Fibroblast of villous mesenchyme (primary cell): Measurements from ENCODE around the gene DENND2D. TPM values are rescaled to one million over a fixed set of nuclear protein-coding genes. Genes with fewer than 3 reads are reported as not detected.

Source experiments
- DNase-seq: peaks from one replicate; pipeline ENCODE4 v3.0.0-alpha.2; 2010; ENCODE audit warnings: low read depth
- H3K4me3 ChIP-seq: 2 replicates; pipeline ENCODE4 v1.5.1; 2011; ENCODE audit warnings: low read depth, mild to moderate bottlenecking, low read length
- total RNA-seq: library from RNA; depleted of rRNA; stranded (reverse); fragments of >200 nt; gene quantifications from 2 replicates; pipeline ENCODE4 v1.2.3, GENCODE V29; 2012
- TF ChIP-seq, protein P1 (sequence below): IDR thresholded peaks from 2 replicates; pipeline ENCODE4 v1.5.1; 2012; ENCODE audit warnings: low read depth, mild to moderate bottlenecking, low read length; ENCODE audit not compliant: insufficient read depth

The DENND2D gene
- total RNA-seq, 1 donor, result 4.3 TPM

DNA sequence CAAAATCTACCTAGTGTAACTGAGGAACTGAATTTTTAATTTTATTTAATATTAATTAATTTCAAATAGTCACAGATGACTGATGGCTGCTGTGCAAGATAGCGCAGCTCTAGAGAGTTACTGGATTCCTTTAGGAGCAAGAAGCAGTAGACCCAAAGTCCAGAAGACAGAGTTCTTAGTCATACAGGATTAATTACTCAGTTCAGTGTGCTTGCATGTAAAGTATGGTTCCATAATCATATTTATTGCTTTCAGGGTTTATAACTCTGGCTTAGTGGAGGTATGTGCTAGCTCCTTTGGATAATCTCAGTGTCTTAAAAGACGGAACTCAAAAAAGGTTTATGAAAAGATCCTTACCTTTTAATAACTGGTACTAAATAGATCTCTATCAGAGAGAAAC lies 43.0 kb downstream of the DENND2D start:
- DNase-seq, result peak; percentile 14
- no peak overlapping the region for H3K4me3 ChIP-seq
- TF ChIP-seq, protein P1, sequence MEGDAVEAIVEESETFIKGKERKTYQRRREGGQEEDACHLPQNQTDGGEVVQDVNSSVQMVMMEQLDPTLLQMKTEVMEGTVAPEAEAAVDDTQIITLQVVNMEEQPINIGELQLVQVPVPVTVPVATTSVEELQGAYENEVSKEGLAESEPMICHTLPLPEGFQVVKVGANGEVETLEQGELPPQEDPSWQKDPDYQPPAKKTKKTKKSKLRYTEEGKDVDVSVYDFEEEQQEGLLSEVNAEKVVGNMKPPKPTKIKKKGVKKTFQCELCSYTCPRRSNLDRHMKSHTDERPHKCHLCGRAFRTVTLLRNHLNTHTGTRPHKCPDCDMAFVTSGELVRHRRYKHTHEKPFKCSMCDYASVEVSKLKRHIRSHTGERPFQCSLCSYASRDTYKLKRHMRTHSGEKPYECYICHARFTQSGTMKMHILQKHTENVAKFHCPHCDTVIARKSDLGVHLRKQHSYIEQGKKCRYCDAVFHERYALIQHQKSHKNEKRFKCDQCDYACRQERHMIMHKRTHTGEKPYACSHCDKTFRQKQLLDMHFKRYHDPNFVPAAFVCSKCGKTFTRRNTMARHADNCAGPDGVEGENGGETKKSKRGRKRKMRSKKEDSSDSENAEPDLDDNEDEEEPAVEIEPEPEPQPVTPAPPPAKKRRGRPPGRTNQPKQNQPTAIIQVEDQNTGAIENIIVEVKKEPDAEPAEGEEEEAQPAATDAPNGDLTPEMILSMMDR, result no peak

- peak; percentile 21 for DNase-seq
- H3K4me3 ChIP-seq, result no peak overlapping the region
- TF ChIP-seq, protein P1, result no peak
Measured at GRCh38 chr1:111154021-111154999, 46.1 kb downstream of the DENND2D start.

- DNase-seq, result no peak
- H3K4me3 ChIP-seq, result no peak overlapping the region
- TF ChIP-seq, protein P1, result no peak
Measured at GRCh38 chr1:111151838-111152237, 48.6 kb downstream of the DENND2D start.

GRCh38 chr1:111148376-111148881 lies 52.0 kb downstream of the DENND2D start:
- no peak for DNase-seq
- TF ChIP-seq, protein P1, result no peak
- H3K4me3 ChIP-seq, result no peak overlapping the region

DNA sequence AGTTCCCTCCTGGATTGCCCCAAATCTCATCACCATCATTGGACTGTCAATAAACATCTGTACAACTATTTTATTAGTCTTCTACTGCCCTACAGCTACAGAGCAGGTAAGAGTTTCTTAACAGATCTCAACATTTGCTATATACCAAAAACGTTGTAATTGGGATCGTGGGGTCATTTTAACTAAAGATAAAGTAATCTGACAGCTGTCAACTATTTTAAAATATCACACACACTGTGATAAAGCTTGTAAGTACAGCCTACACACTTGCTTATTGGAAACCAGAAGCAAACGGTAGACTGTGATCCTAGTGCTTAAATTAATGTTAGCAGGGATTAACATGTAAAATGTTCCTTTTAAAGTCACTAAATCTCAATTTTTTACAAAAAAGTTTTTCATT lies 52.5 kb downstream of the DENND2D start:
- H3K4me3 ChIP-seq, result no peak overlapping the region
- no peak for DNase-seq
- TF ChIP-seq, protein P1, result no peak

DNA sequence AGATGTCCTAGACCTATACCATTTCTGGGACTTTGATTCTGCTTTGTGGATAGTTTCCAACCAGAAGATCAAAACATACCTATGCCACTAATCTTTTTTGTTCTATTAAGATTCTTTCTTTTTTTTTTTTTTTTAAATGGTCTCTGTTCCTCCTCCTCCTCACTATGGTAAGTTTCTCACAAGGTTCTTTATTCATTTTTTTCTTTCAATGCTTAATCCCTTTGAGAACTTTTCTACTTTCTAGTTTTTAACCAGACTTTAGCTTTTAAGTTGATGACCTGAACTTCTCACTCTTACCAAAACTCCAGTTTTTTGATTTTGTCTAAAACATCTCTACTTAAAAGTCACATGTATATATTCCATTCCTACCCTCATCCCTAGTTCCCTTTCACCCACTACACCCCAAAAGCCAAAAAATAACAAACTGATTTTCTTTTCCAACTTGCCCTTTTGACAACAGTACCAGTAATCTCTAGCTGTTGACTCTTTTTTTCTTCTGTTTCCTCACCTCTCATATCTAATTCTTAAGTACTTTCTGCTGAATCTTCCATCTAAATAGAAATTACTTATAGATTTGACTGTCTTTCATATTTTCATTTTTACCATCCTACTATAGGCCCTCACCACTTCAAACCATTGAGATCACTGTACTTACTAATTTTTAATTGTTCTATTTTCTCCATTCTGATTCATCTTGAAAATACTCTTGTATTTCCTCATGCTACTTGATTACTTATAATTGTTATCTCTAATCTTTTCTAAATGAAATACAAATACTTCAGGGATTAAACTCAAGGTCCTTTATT lies 54.3 kb downstream of the DENND2D start:
- TF ChIP-seq, protein P1, result no peak
- no peak overlapping the region for H3K4me3 ChIP-seq
- no peak for DNase-seq
